GM06990 (cell line): ENCODE measurements around the gene SUPT6H.

Experiments
- DNase-seq: peaks from one replicate; pipeline ENCODE4 v3.0.0-alpha.2; 2011; ENCODE audit not compliant: insufficient read length; ENCODE audit errors: extremely low read depth
- H3K27me3 ChIP-seq: replicated peaks from 2 replicates; pipeline ENCODE4 v1.6.0; 2011; ENCODE audit warnings: low read length; ENCODE audit not compliant: control insufficient read depth, insufficient read depth
- H3K36me3 ChIP-seq: 2 replicates; pipeline ENCODE4 v1.5.1; 2011; ENCODE audit warnings: low read length; ENCODE audit not compliant: control insufficient read depth, insufficient read depth
- H3K4me3 ChIP-seq: replicated peaks from 2 replicates; pipeline ENCODE4 v1.5.1; 2011; ENCODE audit warnings: low read depth, mild to moderate bottlenecking, control low read depth, low read length
- CTCF ChIP-seq: IDR thresholded peaks from 2 replicates; pipeline ENCODE4 v1.5.1; 2011; ENCODE audit warnings: low read length, control low read depth, mild to moderate bottlenecking, inconsistent platforms; ENCODE audit not compliant: insufficient read depth, poor library complexity, severe bottlenecking

Gene SUPT6H

GRCh38 chr17:28737770-28738679, 76.0 kb downstream of the SUPT6H start:
- Histone ChIP-seq H3K4me3 (peak overlapping the region; percentile 45), H3K27me3 (no peaks in the 10 kb centered on the region), H3K36me3 (peaks cover 2% of the 10 kb centered on the region)
- TF ChIP-seq CTCF: no peak
- DNase-seq: peak; percentile 87

GRCh38 chr17:28738680-28739384, 76.8 kb downstream of the SUPT6H start:
- DNase-seq: peak; percentile 81
- Histone ChIP-seq H3K27me3 (no peaks in the 10 kb centered on the region), H3K36me3 (peaks cover 2% of the 10 kb centered on the region), H3K4me3 (peak overlapping the region; percentile 35)
- no peak for TF ChIP-seq CTCF

GRCh38 chr17:28740406-28741357, 78.7 kb downstream of the SUPT6H start:
- no peaks in the 10 kb centered on the region for H3K27me3 ChIP-seq
- peaks cover 3% of the 10 kb centered on the region for H3K36me3 ChIP-seq
- H3K4me3 ChIP-seq: no peak overlapping the region
- TF ChIP-seq CTCF: no peak
- DNase-seq: no peak

- no peak for TF ChIP-seq CTCF
- DNase-seq: peak; percentile 71
- Histone ChIP-seq H3K4me3 (no peak overlapping the region), H3K36me3 (peaks cover 12% of the 10 kb centered on the region), H3K27me3 (no peaks in the 10 kb centered on the region)
Observed at GRCh38 chr17:28741358-28742349, 79.6 kb downstream of the SUPT6H start.
